HepG2 (cell line): ENCODE results near the gene RHOBTB1. TPM values are rescaled to one million over a fixed set of nuclear protein-coding genes. Genes with fewer than 3 reads are reported as not detected.

Source experiments
- CBFB ChIP-seq: sonication (generic); formaldehyde crosslinking; IDR thresholded peaks from 2 replicates; pipeline ENCODE4 v1.4.0; 2020; ENCODE audit warnings: missing genetic modification reagents
- FOXA3 ChIP-seq: IDR thresholded peaks from 2 replicates; pipeline ENCODE4 v1.6.1; 2016; ENCODE audit warnings: missing genetic modification reagents, missing compliant biosample characterization
- HNRNPUL1 ChIP-seq: fragments of 200-400 bp; formaldehyde crosslinking; IDR thresholded peaks from 2 replicates; pipeline ENCODE4 v1.6.1; 2017; ENCODE audit warnings: low read depth, mild to moderate bottlenecking, low read length, moderate library complexity
- IRX3 ChIP-seq: sonication (generic); formaldehyde crosslinking; IDR thresholded peaks from 2 replicates; pipeline ENCODE4 v1.8.1; 2023; ENCODE audit warnings: mild to moderate bottlenecking, low read depth, missing genetic modification reagents, borderline replicate concordance
- MATR3 ChIP-seq: sonication (generic); formaldehyde crosslinking; IDR thresholded peaks from 2 replicates; pipeline ENCODE4 v1.4.0; 2020; ENCODE audit warnings: missing genetic modification reagents
- NFE2L2 ChIP-seq: fragments of 150-350 bp; IDR thresholded peaks from 2 replicates; pipeline ENCODE4 v1.6.1; 2014; ENCODE audit warnings: low read length
- POLR2A ChIP-seq, 2 experiments: IDR thresholded peaks; 2 replicates each; pipeline ENCODE4 v1.6.1; 2011; ENCODE audit warnings: low read depth in 2 of 2, low read length in 2 of 2, mild to moderate bottlenecking in 1 of 2, moderate library complexity in 1 of 2; ENCODE audit not compliant: insufficient read depth in 1 of 2
- SAP130 ChIP-seq: IDR thresholded peaks from 2 replicates; pipeline ENCODE4 v1.6.1; 2016; ENCODE audit warnings: low read depth
- THYN1 ChIP-seq: sonication (generic); formaldehyde crosslinking; IDR thresholded peaks from 2 replicates; pipeline ENCODE4 v1.8.1; 2023; ENCODE audit warnings: low read depth, mild to moderate bottlenecking, moderate library complexity, missing genetic modification reagents, borderline replicate concordance
- ZNF17 ChIP-seq: sonication (generic); formaldehyde crosslinking; IDR thresholded peaks from 2 replicates; pipeline ENCODE4 v1.5.0; 2020; ENCODE audit warnings: mild to moderate bottlenecking, missing genetic modification reagents
- polyA plus RNA-seq, 8 experiments: library from polyadenylated mRNA; depleted of rRNA in 3 of 8; stranded (reverse) in 7 of 8; unstranded in 1 of 8; fragments of >200 nt; fragmentation: Illumina TruSeq in 4 of 8; extraction: Trizol in 4 of 8; gene quantifications; 2 replicates each; pipeline versions ENCODE4 v1.2.1 to v1.2.3, GENCODE V29; 2011 to 2016; ENCODE audit warnings: low read depth in 4 of 8, missing spikeins in 1 of 8, mixed read lengths in 1 of 8; ENCODE audit not compliant: insufficient read depth in 1 of 8
- total RNA-seq, 5 experiments: library from RNA; depleted of rRNA; stranded (reverse); fragments of >200 nt; fragmentation: Illumina TruSeq; extraction: Trizol; gene quantifications; 2 replicates each; pipeline ENCODE4 v1.2.3, GENCODE V29; 2016; ENCODE audit warnings: low read depth in 1 of 5
- TF ChIP-seq, protein P1 (sequence below): sonication (generic); formaldehyde crosslinking; IDR thresholded peaks from 2 replicates; pipeline ENCODE4 v1.4.0; 2020; ENCODE audit warnings: mild to moderate bottlenecking, missing genetic modification reagents
- TF ChIP-seq, protein P2 (sequence below): IDR thresholded peaks from 2 replicates; pipeline ENCODE4 v1.6.1; 2016; ENCODE audit warnings: mild to moderate bottlenecking
- TF ChIP-seq, protein P3 (sequence below): sonication (generic); formaldehyde crosslinking; IDR thresholded peaks from 2 replicates; pipeline ENCODE4 v1.5.0; 2020; ENCODE audit warnings: mild to moderate bottlenecking, missing genetic modification reagents
- TF ChIP-seq, protein P4 (sequence below): sonication (generic); formaldehyde crosslinking; IDR thresholded peaks from 2 replicates; pipeline ENCODE4 v1.5.0; 2020; ENCODE audit warnings: missing genetic modification reagents
- TF ChIP-seq, protein P5 (sequence below): sonication (generic); formaldehyde crosslinking; conservative IDR thresholded peaks from 2 replicates; pipeline ENCODE4 v1.4.0; 2020; ENCODE audit warnings: missing genetic modification reagents
- TF ChIP-seq, protein P6 (sequence below): IDR thresholded peaks from 2 replicates; pipeline ENCODE4 v1.6.1; 2016; ENCODE audit warnings: low read depth

The RHOBTB1 gene
- total and polyA plus RNA-seq, 2 of the 13 experiments (the other 11 are each of a cell fraction or from before 2014, with no cell fraction given), result 18.8 to 59.5 TPM

DNA sequence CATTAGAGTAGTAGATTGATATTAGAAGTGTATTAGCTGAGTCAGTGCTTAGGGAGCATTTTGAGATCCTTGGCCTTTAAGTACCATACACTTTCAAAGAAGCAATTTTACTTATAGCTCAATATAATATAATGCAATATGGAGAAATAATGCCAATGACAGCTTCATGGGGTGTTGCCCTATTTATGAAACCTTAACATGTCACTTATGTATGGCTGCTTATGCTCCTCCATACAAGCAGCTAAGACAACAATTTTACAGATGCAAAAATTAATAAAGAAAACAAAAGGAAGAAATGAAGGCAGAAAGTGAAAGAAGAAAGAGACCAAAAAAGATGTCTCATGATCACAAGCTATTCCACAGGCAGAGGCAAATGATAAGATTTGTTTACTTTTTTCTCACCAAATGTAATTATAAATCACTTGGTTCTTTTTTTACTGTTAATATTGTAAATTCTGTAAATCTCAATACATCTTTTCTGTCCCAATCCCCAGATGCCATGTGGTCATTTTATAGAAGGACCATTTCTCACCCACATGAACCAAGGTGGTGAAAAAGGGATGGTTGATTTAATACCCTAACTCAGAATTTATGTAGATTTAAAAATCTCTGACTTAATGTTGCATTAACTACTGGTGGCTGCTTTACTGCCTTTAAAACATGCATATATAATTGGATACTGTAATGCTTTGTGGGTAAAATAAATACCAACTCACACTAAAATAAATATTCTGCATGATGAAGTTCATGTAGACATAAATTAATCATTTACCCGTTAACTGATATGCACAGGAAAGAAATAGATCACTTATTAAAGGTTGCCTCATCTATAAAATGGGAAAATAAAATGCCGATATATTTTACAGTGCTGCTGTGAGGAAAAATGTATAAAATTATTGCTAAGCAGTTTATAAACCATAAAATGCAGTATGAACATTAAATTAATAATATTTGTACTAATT lies 33.5 kb upstream of the RHOBTB1 start (continued):
- TF ChIP-seq, protein P1, sequence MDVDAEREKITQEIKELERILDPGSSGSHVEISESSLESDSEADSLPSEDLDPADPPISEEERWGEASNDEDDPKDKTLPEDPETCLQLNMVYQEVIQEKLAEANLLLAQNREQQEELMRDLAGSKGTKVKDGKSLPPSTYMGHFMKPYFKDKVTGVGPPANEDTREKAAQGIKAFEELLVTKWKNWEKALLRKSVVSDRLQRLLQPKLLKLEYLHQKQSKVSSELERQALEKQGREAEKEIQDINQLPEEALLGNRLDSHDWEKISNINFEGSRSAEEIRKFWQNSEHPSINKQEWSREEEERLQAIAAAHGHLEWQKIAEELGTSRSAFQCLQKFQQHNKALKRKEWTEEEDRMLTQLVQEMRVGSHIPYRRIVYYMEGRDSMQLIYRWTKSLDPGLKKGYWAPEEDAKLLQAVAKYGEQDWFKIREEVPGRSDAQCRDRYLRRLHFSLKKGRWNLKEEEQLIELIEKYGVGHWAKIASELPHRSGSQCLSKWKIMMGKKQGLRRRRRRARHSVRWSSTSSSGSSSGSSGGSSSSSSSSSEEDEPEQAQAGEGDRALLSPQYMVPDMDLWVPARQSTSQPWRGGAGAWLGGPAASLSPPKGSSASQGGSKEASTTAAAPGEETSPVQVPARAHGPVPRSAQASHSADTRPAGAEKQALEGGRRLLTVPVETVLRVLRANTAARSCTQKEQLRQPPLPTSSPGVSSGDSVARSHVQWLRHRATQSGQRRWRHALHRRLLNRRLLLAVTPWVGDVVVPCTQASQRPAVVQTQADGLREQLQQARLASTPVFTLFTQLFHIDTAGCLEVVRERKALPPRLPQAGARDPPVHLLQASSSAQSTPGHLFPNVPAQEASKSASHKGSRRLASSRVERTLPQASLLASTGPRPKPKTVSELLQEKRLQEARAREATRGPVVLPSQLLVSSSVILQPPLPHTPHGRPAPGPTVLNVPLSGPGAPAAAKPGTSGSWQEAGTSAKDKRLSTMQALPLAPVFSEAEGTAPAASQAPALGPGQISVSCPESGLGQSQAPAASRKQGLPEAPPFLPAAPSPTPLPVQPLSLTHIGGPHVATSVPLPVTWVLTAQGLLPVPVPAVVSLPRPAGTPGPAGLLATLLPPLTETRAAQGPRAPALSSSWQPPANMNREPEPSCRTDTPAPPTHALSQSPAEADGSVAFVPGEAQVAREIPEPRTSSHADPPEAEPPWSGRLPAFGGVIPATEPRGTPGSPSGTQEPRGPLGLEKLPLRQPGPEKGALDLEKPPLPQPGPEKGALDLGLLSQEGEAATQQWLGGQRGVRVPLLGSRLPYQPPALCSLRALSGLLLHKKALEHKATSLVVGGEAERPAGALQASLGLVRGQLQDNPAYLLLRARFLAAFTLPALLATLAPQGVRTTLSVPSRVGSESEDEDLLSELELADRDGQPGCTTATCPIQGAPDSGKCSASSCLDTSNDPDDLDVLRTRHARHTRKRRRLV, result 0 out of 2 replicates have a peak, but pooled peaks have one; percentile 33
- TF ChIP-seq CBFB (no peak), SAP130 (CRISPR knock-in tag) (no peak), NFE2L2 (no peak), FOXA3 (CRISPR knock-in tag) (peak; percentile 64), IRX3 (CRISPR knock-in tag) (no peak), THYN1 (no peak), HNRNPUL1 (peak; percentile 96), ZNF17 (no peak), MATR3 (CRISPR knock-in tag) (no peak), POLR2A (IDR thresholded peaks at IDR 0.05; ENCODE audit: insufficient read depth in 1 of 2, low read depth in 2 of 2, low read length in 2 of 2) (0 out of 4 replicates have a peak, but pooled peaks of 1 of the 2 experiments have one; percentile 25)
- TF ChIP-seq, protein P2, sequence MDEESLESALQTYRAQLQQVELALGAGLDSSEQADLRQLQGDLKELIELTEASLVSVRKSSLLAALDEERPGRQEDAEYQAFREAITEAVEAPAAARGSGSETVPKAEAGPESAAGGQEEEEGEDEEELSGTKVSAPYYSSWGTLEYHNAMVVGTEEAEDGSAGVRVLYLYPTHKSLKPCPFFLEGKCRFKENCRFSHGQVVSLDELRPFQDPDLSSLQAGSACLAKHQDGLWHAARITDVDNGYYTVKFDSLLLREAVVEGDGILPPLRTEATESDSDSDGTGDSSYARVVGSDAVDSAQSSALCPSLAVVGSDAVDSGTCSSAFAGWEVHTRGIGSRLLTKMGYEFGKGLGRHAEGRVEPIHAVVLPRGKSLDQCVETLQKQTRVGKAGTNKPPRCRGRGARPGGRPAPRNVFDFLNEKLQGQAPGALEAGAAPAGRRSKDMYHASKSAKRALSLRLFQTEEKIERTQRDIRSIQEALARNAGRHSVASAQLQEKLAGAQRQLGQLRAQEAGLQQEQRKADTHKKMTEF (CRISPR knock-in tag), result peak; percentile 16; the same call in 1 of the 2 replicates
- TF ChIP-seq, protein P3, sequence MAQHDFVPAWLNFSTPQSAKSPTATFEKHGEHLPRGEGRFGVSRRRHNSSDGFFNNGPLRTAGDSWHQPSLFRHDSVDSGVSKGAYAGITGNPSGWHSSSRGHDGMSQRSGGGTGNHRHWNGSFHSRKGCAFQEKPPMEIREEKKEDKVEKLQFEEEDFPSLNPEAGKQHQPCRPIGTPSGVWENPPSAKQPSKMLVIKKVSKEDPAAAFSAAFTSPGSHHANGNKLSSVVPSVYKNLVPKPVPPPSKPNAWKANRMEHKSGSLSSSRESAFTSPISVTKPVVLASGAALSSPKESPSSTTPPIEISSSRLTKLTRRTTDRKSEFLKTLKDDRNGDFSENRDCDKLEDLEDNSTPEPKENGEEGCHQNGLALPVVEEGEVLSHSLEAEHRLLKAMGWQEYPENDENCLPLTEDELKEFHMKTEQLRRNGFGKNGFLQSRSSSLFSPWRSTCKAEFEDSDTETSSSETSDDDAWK (CRISPR knock-in tag), result no peak
- TF ChIP-seq, protein P4, sequence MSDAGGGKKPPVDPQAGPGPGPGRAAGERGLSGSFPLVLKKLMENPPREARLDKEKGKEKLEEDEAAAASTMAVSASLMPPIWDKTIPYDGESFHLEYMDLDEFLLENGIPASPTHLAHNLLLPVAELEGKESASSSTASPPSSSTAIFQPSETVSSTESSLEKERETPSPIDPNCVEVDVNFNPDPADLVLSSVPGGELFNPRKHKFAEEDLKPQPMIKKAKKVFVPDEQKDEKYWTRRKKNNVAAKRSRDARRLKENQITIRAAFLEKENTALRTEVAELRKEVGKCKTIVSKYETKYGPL (CRISPR knock-in tag), result no peak
- TF ChIP-seq, protein P5, sequence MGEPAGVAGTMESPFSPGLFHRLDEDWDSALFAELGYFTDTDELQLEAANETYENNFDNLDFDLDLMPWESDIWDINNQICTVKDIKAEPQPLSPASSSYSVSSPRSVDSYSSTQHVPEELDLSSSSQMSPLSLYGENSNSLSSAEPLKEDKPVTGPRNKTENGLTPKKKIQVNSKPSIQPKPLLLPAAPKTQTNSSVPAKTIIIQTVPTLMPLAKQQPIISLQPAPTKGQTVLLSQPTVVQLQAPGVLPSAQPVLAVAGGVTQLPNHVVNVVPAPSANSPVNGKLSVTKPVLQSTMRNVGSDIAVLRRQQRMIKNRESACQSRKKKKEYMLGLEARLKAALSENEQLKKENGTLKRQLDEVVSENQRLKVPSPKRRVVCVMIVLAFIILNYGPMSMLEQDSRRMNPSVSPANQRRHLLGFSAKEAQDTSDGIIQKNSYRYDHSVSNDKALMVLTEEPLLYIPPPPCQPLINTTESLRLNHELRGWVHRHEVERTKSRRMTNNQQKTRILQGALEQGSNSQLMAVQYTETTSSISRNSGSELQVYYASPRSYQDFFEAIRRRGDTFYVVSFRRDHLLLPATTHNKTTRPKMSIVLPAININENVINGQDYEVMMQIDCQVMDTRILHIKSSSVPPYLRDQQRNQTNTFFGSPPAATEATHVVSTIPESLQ (CRISPR knock-in tag), result no peak
- TF ChIP-seq, protein P6, sequence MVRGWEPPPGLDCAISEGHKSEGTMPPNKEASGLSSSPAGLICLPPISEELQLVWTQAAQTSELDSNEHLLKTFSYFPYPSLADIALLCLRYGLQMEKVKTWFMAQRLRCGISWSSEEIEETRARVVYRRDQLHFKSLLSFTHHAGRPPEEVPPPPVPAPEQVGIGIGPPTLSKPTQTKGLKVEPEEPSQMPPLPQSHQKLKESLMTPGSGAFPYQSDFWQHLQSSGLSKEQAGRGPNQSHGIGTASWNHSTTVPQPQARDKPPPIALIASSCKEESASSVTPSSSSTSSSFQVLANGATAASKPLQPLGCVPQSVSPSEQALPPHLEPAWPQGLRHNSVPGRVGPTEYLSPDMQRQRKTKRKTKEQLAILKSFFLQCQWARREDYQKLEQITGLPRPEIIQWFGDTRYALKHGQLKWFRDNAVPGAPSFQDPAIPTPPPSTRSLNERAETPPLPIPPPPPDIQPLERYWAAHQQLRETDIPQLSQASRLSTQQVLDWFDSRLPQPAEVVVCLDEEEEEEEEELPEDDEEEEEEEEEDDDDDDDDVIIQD (CRISPR knock-in tag), result peak; percentile 30; the same call in 1 of the 2 replicates
